HepG2 (cell line): ENCODE results near the gene MRPS5. TPM values are rescaled to one million over a fixed set of nuclear protein-coding genes. Genes with fewer than 3 reads are reported as not detected.

Experiments
- CBX1 ChIP-seq: IDR thresholded peaks from one replicate; pipeline ENCODE4 v1.6.1; 2016; ENCODE audit warnings: antibody characterized with exemption, low read depth
- ELF1 ChIP-seq: sonication (generic); formaldehyde crosslinking; IDR thresholded peaks from 2 replicates; pipeline ENCODE4 v1.4.0; 2020; ENCODE audit warnings: missing genetic modification reagents
- FOXM1 ChIP-seq: sonication (generic); formaldehyde crosslinking; IDR thresholded peaks from 2 replicates; pipeline ENCODE4 v1.5.0; 2020; ENCODE audit warnings: missing genetic modification reagents
- FUBP1 ChIP-seq: sonication (generic); formaldehyde crosslinking; IDR thresholded peaks from 2 replicates; pipeline ENCODE4 v1.5.1; 2020; ENCODE audit warnings: missing genetic modification reagents, mild to moderate bottlenecking, borderline replicate concordance
- HOXA3 ChIP-seq: sonication (generic); formaldehyde crosslinking; IDR thresholded peaks from 2 replicates; pipeline ENCODE4 v1.5.0; 2020; ENCODE audit warnings: missing genetic modification reagents
- MATR3 ChIP-seq: sonication (generic); formaldehyde crosslinking; IDR thresholded peaks from 2 replicates; pipeline ENCODE4 v1.4.0; 2020; ENCODE audit warnings: missing genetic modification reagents
- NCOR1 ChIP-seq: fragments of 200-600 bp; sonication (generic); IDR thresholded peaks from 2 replicates; pipeline ENCODE4 v1.7.0; 2017; ENCODE audit warnings: antibody characterized with exemption, low read length, borderline replicate concordance
- NFIC ChIP-seq: IDR thresholded peaks from 2 replicates; pipeline ENCODE4 v1.6.1; 2012; ENCODE audit warnings: mild to moderate bottlenecking, low read length, inconsistent platforms
- SMAD1 ChIP-seq: sonication (generic); formaldehyde crosslinking; IDR thresholded peaks from 2 replicates; pipeline ENCODE4 v1.4.0; 2020; ENCODE audit warnings: missing genetic modification reagents, low read depth, mild to moderate bottlenecking, borderline replicate concordance
- SP2 ChIP-seq: sonication (generic); formaldehyde crosslinking; IDR thresholded peaks from 2 replicates; pipeline ENCODE4 v1.5.1; 2020; ENCODE audit warnings: mild to moderate bottlenecking, missing genetic modification reagents
- TCF12 ChIP-seq, 2 experiments: fragments of 450-650 bp in 1 of 2; sonication (generic) in 1 of 2; formaldehyde crosslinking in 1 of 2; IDR thresholded peaks; 2 replicates each; pipeline versions ENCODE4 v1.6.1 to v1.8.0; 2017 to 2022; ENCODE audit warnings: antibody characterized with exemption in 1 of 2, mild to moderate bottlenecking in 1 of 2, missing genetic modification reagents in 1 of 2, moderate library complexity in 1 of 2
- TFDP1 ChIP-seq: IDR thresholded peaks from 2 replicates; pipeline ENCODE4 v1.6.1; 2016; ENCODE audit warnings: missing compliant biosample characterization, missing genetic modification reagents, borderline replicate concordance
- TOPORS ChIP-seq: sonication (generic); formaldehyde crosslinking; IDR thresholded peaks from 2 replicates; pipeline ENCODE4 v1.8.0; 2023; ENCODE audit warnings: mild to moderate bottlenecking, missing genetic modification reagents
- YY1 ChIP-seq: IDR thresholded peaks from 2 replicates; pipeline ENCODE4 v1.6.1; 2011; ENCODE audit warnings: low read length, low read depth, moderate library complexity, mild to moderate bottlenecking; ENCODE audit not compliant: insufficient read depth, insufficient replicate concordance
- ZHX1 ChIP-seq: sonication (generic); formaldehyde crosslinking; IDR thresholded peaks from 2 replicates; pipeline ENCODE4 v1.8.1; 2022; ENCODE audit warnings: low read depth, mild to moderate bottlenecking, missing genetic modification reagents
- ZNF180 ChIP-seq: sonication (generic); formaldehyde crosslinking; IDR thresholded peaks from 2 replicates; pipeline ENCODE4 v1.4.0; 2020; ENCODE audit warnings: low read depth, missing genetic modification reagents, borderline replicate concordance
- ZNF280D ChIP-seq: sonication (generic); formaldehyde crosslinking; IDR thresholded peaks from 2 replicates; pipeline ENCODE4 v1.5.1; 2020; ENCODE audit warnings: mild to moderate bottlenecking, missing genetic modification reagents
- ZNF597 ChIP-seq: sonication (generic); formaldehyde crosslinking; IDR thresholded peaks from 2 replicates; pipeline ENCODE4 v1.5.0; 2020; ENCODE audit warnings: missing genetic modification reagents
- polyA plus RNA-seq, 8 experiments: library from polyadenylated mRNA; depleted of rRNA in 3 of 8; stranded (reverse) in 7 of 8; unstranded in 1 of 8; fragments of >200 nt; fragmentation: Illumina TruSeq in 4 of 8; extraction: Trizol in 4 of 8; gene quantifications; 2 replicates each; pipeline versions ENCODE4 v1.2.1 to v1.2.3, GENCODE V29; 2011 to 2016; ENCODE audit warnings: low read depth in 4 of 8, missing spikeins in 1 of 8, mixed read lengths in 1 of 8; ENCODE audit not compliant: insufficient read depth in 1 of 8
- total RNA-seq, 5 experiments: library from RNA; depleted of rRNA; stranded (reverse); fragments of >200 nt; fragmentation: Illumina TruSeq; extraction: Trizol; gene quantifications; 2 replicates each; pipeline ENCODE4 v1.2.3, GENCODE V29; 2016; ENCODE audit warnings: low read depth in 1 of 5

MRPS5 gene
- total and polyA plus RNA-seq, 2 of the 13 experiments (the other 11 are each of a cell fraction or from before 2014, with no cell fraction given), result 98.8 to 134 TPM

- TF ChIP-seq FUBP1 (no peak), ZNF597 (CRISPR knock-in tag) (no peak), HOXA3 (peak; percentile 56; the same call in 1 of the 2 replicates), ZNF280D (CRISPR knock-in tag) (no peak; the same call in 1 of the 2 replicates), TOPORS (CRISPR knock-in tag) (no peak), MATR3 (CRISPR knock-in tag) (no peak), TFDP1 (CRISPR knock-in tag) (no peak), SP2 (CRISPR knock-in tag) (peak; percentile 32; the same call in 1 of the 2 replicates), CBX1 (no peak), ZHX1 (CRISPR knock-in tag) (peak; percentile 60; the same call in 1 of the 2 replicates), SMAD1 (CRISPR knock-in tag) (no peak), FOXM1 (CRISPR knock-in tag) (no peak), ELF1 (CRISPR knock-in tag) (0 out of 2 replicates have a peak, but pooled peaks have one; percentile 19), NCOR1 (no peak), ZNF180 (CRISPR knock-in tag) (no peak), TCF12 (IDR thresholded peaks at IDR 0.05) (no peak), TCF12 (CRISPR knock-in tag; IDR thresholded peaks at IDR 0.05) (no peak), YY1 (no peak), NFIC (no peak)
Observed at GRCh38 chr2:95158891-95159619, 37.4 kb upstream of the MRPS5 start (continued).
